ENCODE results near the gene GATAD2A. TPM values are rescaled to one million over a fixed set of nuclear protein-coding genes. Genes with fewer than 3 reads are reported as not detected.

GATAD2A gene
- polyA plus RNA-seq, 1 donor (not counting 4 experiments of a cell fraction or from before 2014, with no cell fraction given), result 28.4 TPM

- FAIRE-seq (no peak), DNase-seq (ENCODE audit: low read depth, low spot score) (peak; percentile 40)
- dilution Hi-C loops (cut with MboI; ENCODE audit: extremely low pct_ligation_motif_present, low sequenced_read_pairs), result no loop called here
- Histone ChIP-seq H3K79me2 (ENCODE audit: control insufficient read depth, insufficient read depth, low read length) (no peaks in the 10 kb centered on the region), H3K4me1 (ENCODE audit: control insufficient read depth, extremely low read depth, insufficient read depth, low read length) (peaks cover 8% of the 10 kb centered on the region), H3K27ac (ENCODE audit: control insufficient read depth, insufficient read depth, low read length) (no peak overlapping the region), H3K27me3 (ENCODE audit: control insufficient read depth, extremely low read depth, insufficient read depth, low read length) (peaks cover 37% of the 10 kb centered on the region), H3K9me1 (ENCODE audit: control insufficient read depth, extremely low read depth, insufficient read depth, low read length) (no peaks in the 10 kb centered on the region), H3K9me3 (ENCODE audit: control insufficient read depth, low read depth, low read length) (no peaks in the 10 kb centered on the region), H2AFZ (ENCODE audit: control insufficient read depth, low read length) (no peak overlapping the region), H3K4me3 (ENCODE audit: control insufficient read depth in 2 of 3, extremely low read depth in 1 of 3, insufficient read depth in 2 of 3, low read depth in 1 of 3, low read length in 3 of 3) (no peak overlapping the region), H4K20me1 (ENCODE audit: control insufficient read depth, extremely low read depth, insufficient read depth, low read length) (no peaks in the 10 kb centered on the region), H3K9ac (ENCODE audit: control insufficient read depth, extremely low read depth, insufficient read depth, low read length) (no peak overlapping the region), H3K4me2 (ENCODE audit: control insufficient read depth, extremely low read depth, insufficient read depth, low read depth, low read length) (peak overlapping the region; percentile 64), H3K36me3 (ENCODE audit: control insufficient read depth in 2 of 2, extremely low read depth in 1 of 2, insufficient read depth in 2 of 2, low read length in 2 of 2) (no peaks in the 10 kb centered on the region)
- TF ChIP-seq EZH2 (IDR thresholded peaks at IDR 0.05; ENCODE audit: low read length) (no peak), CTCF (optimal IDR thresholded peaks at IDR 0.05 in 1 of 3, IDR thresholded peaks at IDR 0.05 in 1 of 3, conservative IDR thresholded peaks at IDR 0.05 in 1 of 3; ENCODE audit: extremely low read depth in 1 of 3, insufficient read depth in 2 of 3, low read length in 3 of 3) (no peak)
Measured at GRCh38 chr19:19540064-19540714, 134.7 kb downstream of the GATAD2A start.

- Histone ChIP-seq H3K9ac (ENCODE audit: control insufficient read depth, extremely low read depth, insufficient read depth, low read length) (no peak overlapping the region), H3K27ac (ENCODE audit: control insufficient read depth, insufficient read depth, low read length) (no peak overlapping the region), H2AFZ (ENCODE audit: control insufficient read depth, low read length) (peak overlapping the region; percentile 40), H3K4me3 (ENCODE audit: control insufficient read depth in 2 of 3, extremely low read depth in 1 of 3, insufficient read depth in 2 of 3, low read depth in 1 of 3, low read length in 3 of 3) (peak overlapping the region; percentile 25 to 33 (median 27)), H3K9me3 (ENCODE audit: control insufficient read depth, low read depth, low read length) (no peaks in the 10 kb centered on the region), H3K27me3 (ENCODE audit: control insufficient read depth, extremely low read depth, insufficient read depth, low read length) (peaks cover 39% of the 10 kb centered on the region), H3K4me2 (ENCODE audit: control insufficient read depth, extremely low read depth, insufficient read depth, low read depth, low read length) (peak overlapping the region; percentile 64), H4K20me1 (ENCODE audit: control insufficient read depth, extremely low read depth, insufficient read depth, low read length) (no peaks in the 10 kb centered on the region), H3K79me2 (ENCODE audit: control insufficient read depth, insufficient read depth, low read length) (no peaks in the 10 kb centered on the region), H3K9me1 (ENCODE audit: control insufficient read depth, extremely low read depth, insufficient read depth, low read length) (no peaks in the 10 kb centered on the region), H3K4me1 (ENCODE audit: control insufficient read depth, extremely low read depth, insufficient read depth, low read length) (peaks cover 8% of the 10 kb centered on the region), H3K36me3 (ENCODE audit: control insufficient read depth in 2 of 2, extremely low read depth in 1 of 2, insufficient read depth in 2 of 2, low read length in 2 of 2) (no peaks in the 10 kb centered on the region)
- FAIRE-seq (no peak), DNase-seq (ENCODE audit: low read depth, low spot score) (peak; percentile 78)
- dilution Hi-C loops (cut with MboI; ENCODE audit: extremely low pct_ligation_motif_present, low sequenced_read_pairs), result no loop called here
- TF ChIP-seq CTCF (optimal IDR thresholded peaks at IDR 0.05 in 1 of 3, IDR thresholded peaks at IDR 0.05 in 1 of 3, conservative IDR thresholded peaks at IDR 0.05 in 1 of 3; ENCODE audit: extremely low read depth in 1 of 3, insufficient read depth in 2 of 3, low read length in 3 of 3) (peak in 1 of 3 experiments; percentile 21), EZH2 (IDR thresholded peaks at IDR 0.05; ENCODE audit: low read length) (no peak)
Measured at GRCh38 chr19:19540715-19541515, 135.4 kb downstream of the GATAD2A start.
